H1 (cell line): Measurements from ENCODE around the gene C1orf185. TPM values are rescaled to one million over a fixed set of nuclear protein-coding genes. Genes with fewer than 3 reads are reported as not detected.

Experiments used
- CBX5 ChIP-seq: fragments of 300-800, 300-1000 bp; sonication (generic); IDR thresholded peaks from 2 replicates; pipeline ENCODE4 v1.7.1; 2016; ENCODE audit warnings: antibody characterized with exemption, low read length, low read depth
- CHD2 ChIP-seq: IDR thresholded peaks from 2 replicates; pipeline ENCODE4 v1.6.1; 2012; ENCODE audit warnings: low read length, improper control_type of control experiment
- CTBP2 ChIP-seq: IDR thresholded peaks from 2 replicates; pipeline ENCODE4 v1.7.0; 2011; ENCODE audit warnings: borderline replicate concordance, mild to moderate bottlenecking, moderate library complexity, mixed read lengths, low read length; ENCODE audit not compliant: insufficient read depth, insufficient read length
- GTF2F1 ChIP-seq: IDR thresholded peaks from 2 replicates; pipeline ENCODE4 v1.6.1; 2012; ENCODE audit warnings: low read depth, low read length, improper control_type of control experiment, borderline replicate concordance
- KDM1A ChIP-seq: fragments of 200-600, 300-600 bp; sonication (generic); IDR thresholded peaks from 2 replicates; pipeline ENCODE4 v1.7.1; 2016; ENCODE audit warnings: mild to moderate bottlenecking, low read length, borderline replicate concordance
- POU5F1 ChIP-seq: IDR thresholded peaks from 2 replicates; pipeline ENCODE4 v1.6.1; 2011; ENCODE audit warnings: low read depth, mild to moderate bottlenecking, low read length, moderate library complexity
- RNF2 ChIP-seq: fragments of 200-900, 300-1000 bp; sonication (generic); IDR thresholded peaks from 2 replicates; pipeline ENCODE4 v1.7.1; 2016; ENCODE audit warnings: borderline replicate concordance, low read depth, mild to moderate bottlenecking, antibody characterized with exemption, low read length; ENCODE audit not compliant: poor library complexity, severe bottlenecking; ENCODE audit errors: missing control alignments
- RXRA ChIP-seq: IDR thresholded peaks from 2 replicates; pipeline ENCODE4 v1.6.1; 2011; ENCODE audit warnings: low read depth, mild to moderate bottlenecking, low read length, moderate library complexity; ENCODE audit not compliant: insufficient read depth
- SP1 ChIP-seq: IDR thresholded peaks from 2 replicates; pipeline ENCODE4 v1.6.1; 2011; ENCODE audit warnings: low read depth, low read length
- polyA plus RNA-seq, 7 experiments: library from polyadenylated mRNA; depleted of rRNA in 3 of 7; stranded (reverse) in 5 of 7; unstranded in 2 of 7; fragments of >200 nt in 5 of 7; fragments of 200-250 nt in 2 of 7; gene quantifications; 1 replicate in 5 of 7; 2 replicates in 1 of 7; 4 replicates in 1 of 7; pipeline versions ENCODE4 v1.2.1 to v1.2.3, GENCODE V29; 2011 to 2013; ENCODE audit warnings: missing spikeins in 2 of 7, mixed read lengths in 2 of 7
- total RNA-seq: library from RNA; stranded (reverse); fragmentation: NEBNext Ultra II Directional; extraction: Animal tissue kit (Norgen Biotek cat#: 25700); gene quantifications from 2 replicates; pipeline ENCODE4 v1.2.1, GENCODE V29; 2021

C1orf185 gene
- total and polyA plus RNA-seq, 2 of the 8 experiments (the other 6 are each of a cell fraction or from before 2014, with no cell fraction given): not detected

DNA sequence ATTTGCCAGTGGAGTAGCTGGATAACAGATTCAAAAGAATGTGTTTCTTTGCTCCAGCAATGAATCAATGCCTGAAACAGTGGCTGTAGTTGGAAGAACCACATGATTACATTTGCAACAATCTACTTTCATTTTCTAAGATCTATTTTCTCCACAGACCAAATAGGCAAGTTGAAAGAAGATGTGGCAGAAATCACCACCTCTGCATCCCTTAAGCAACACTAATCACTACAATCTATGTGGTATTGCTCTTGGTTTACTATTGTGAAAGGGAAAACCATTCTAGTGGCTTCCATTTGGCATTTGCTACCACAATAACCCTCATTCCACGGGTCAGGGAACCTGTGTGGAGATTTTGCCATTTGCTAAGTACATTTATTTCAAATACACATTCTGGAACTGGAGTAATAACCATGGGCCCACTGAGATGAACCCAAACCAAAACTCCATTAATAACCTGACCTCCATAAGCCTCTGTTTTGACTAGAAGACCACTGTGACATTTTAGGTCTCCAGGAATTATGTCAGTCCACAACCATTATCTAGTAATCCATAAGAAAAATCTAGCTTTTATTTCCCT is 66.3 kb downstream of the C1orf185 start (continued):
- TF ChIP-seq CHD2 (no peak), POU5F1 (no peak), CTBP2 (no peak), CBX5 (no peak), RNF2 (no peak), GTF2F1 (no peak), SP1 (no peak), KDM1A (no peak), RXRA (no peak)
